ENCODE measurements around the gene FHIP1A. TPM values are rescaled to one million over a fixed set of nuclear protein-coding genes. Genes with fewer than 3 reads are reported as not detected.

Gene FHIP1A
- total and polyA plus RNA-seq, 2 of the 8 experiments (the other 6 are each of a cell fraction or from before 2014, with no cell fraction given), result 17.9 to 75.2 TPM

GRCh38 chr4:151415978-151416377, 7.0 kb downstream of the FHIP1A start:
- Histone ChIP-seq H3K4me1 (replicated peaks in 1 of 4; ENCODE audit: control insufficient read depth in 3 of 4, insufficient read depth in 4 of 4, low read length in 3 of 4) (peaks cover 0 to 3% (median 1%) of the 10 kb centered on the region in 4 experiments; a peak in 3 of 7 replicates), H3K23me2 (ENCODE audit: low read depth, low read length) (no peaks in the 10 kb centered on the region), H2AK5ac (ENCODE audit: low read depth, low read length) (no peak overlapping the region), H3K14ac (ENCODE audit: insufficient read length) (no peak overlapping the region), H3K23ac (ENCODE audit: insufficient read length) (no peak overlapping the region), H3K27ac (ENCODE audit: low read depth, low read length) (no peak overlapping the region), H3K56ac (replicated peaks; ENCODE audit: insufficient read length, low read depth, low read length) (no peak overlapping the region), H3K9ac (replicated peaks in 1 of 4; ENCODE audit: extremely low read depth in 1 of 4, low read depth in 3 of 4, low read length in 3 of 4) (no peak overlapping the region), H2BK120ac (replicated peaks; ENCODE audit: low read depth, low read length) (no peak overlapping the region), H3K4ac (replicated peaks; ENCODE audit: insufficient read length, low read depth, low read length) (no peak overlapping the region), H2AFZ (ENCODE audit: low read length) (no peak overlapping the region), H2BK20ac (ENCODE audit: low read length) (no peak overlapping the region), H3K79me1 (ENCODE audit: low read depth, low read length) (peaks cover 6% of the 10 kb centered on the region; the same call in 1 of the 2 replicates), H4K91ac (replicated peaks; ENCODE audit: insufficient read length, low read length) (no peak overlapping the region), H3K4me3 (ENCODE audit: extremely low read depth in 1 of 4, insufficient read depth in 2 of 4, low read depth in 3 of 4, low read length in 4 of 4) (no peak overlapping the region), H2BK5ac (ENCODE audit: low read depth, low read length) (no peak overlapping the region), H3K18ac (ENCODE audit: extremely low read depth, low read length) (no peak overlapping the region), H3K9me3 (ENCODE audit: insufficient read depth in 2 of 2, low read depth in 1 of 2, low read length in 1 of 2) (no peaks in the 10 kb centered on the region), H4K8ac (ENCODE audit: extremely low read depth, insufficient read depth, low read length) (no peak overlapping the region), H3K79me2 (ENCODE audit: control insufficient read depth in 1 of 2, insufficient read depth in 2 of 2, low read length in 2 of 2) (peaks cover 0 to 89% of the 10 kb centered on the region in 2 experiments; a peak in 3 of 4 replicates), H2BK15ac (ENCODE audit: low read length) (no peak overlapping the region), H4K5ac (ENCODE audit: insufficient read length, low read depth, low read length) (no peak overlapping the region), H2BK12ac (ENCODE audit: low read depth, low read length) (no peak overlapping the region), H4K20me1 (replicated peaks in 1 of 2; ENCODE audit: control insufficient read depth in 1 of 2, insufficient read depth in 2 of 2, low read length in 2 of 2) (peaks cover 0 to 1% of the 10 kb centered on the region in 2 experiments), H3K4me2 (ENCODE audit: insufficient read depth in 1 of 2, low read depth in 2 of 2, low read length in 2 of 2) (no peak overlapping the region), H3K36me3 (ENCODE audit: control insufficient read depth in 2 of 4, insufficient read depth in 4 of 4, low read length in 3 of 4) (no peaks in the 10 kb centered on the region), H3K27me3 (replicated peaks in 1 of 4; ENCODE audit: control insufficient read depth in 3 of 4, extremely low read depth in 1 of 4, insufficient read depth in 3 of 4, low read length in 3 of 4) (no peaks in the 10 kb centered on the region)
- no peak for DNase-seq (ENCODE audit: low read depth in 1 of 2, low spot score in 2 of 2)
- POLR2A ChIA-PET (ENCODE audit: partially characterized antibody), result interaction anchor here (0.6 to 1.0 kb wide), 3 partner anchors 9 to 224 kb away, joined by 3 to 4 read pairs (median 4); no protein-coding TSS in a partner anchor
- CTCF ChIA-PET (ENCODE audit: partially characterized antibody), result interaction anchor here (1.1 kb wide), 1 partner anchor 188 kb away, joined by 3 read pairs; no protein-coding TSS in a partner anchor
- TF ChIP-seq USF2 (IDR thresholded peaks at IDR 0.05; ENCODE audit: low read length) (no peak), JUN (IDR thresholded peaks at IDR 0.05; ENCODE audit: low read depth, low read length) (no peak), HDAC6 (IDR thresholded peaks at IDR 0.05; ENCODE audit: low read depth, low read length) (no peak), YY1 (IDR thresholded peaks at IDR 0.05; ENCODE audit: low read depth, low read length) (no peak), RBBP5 (IDR thresholded peaks at IDR 0.05; ENCODE audit: borderline replicate concordance, low read depth, low read length) (no peak), TAF7 (optimal IDR thresholded peaks at IDR 0.05; ENCODE audit: borderline replicate concordance, low read depth, low read length) (no peak), SAP30 (IDR thresholded peaks at IDR 0.05; ENCODE audit: insufficient read depth, insufficient replicate concordance, low read length) (no peak), KDM1A (IDR thresholded peaks at IDR 0.05; ENCODE audit: borderline replicate concordance, low read length) (no peak), BACH1 (IDR thresholded peaks at IDR 0.05; ENCODE audit: low read length) (no peak), RNF2 (IDR thresholded peaks at IDR 0.05; ENCODE audit: borderline replicate concordance, low read depth, low read length, missing control alignments, poor library complexity, severe bottlenecking) (no peak), TEAD4 (IDR thresholded peaks at IDR 0.05; ENCODE audit: low read depth, low read length) (no peak), MAFK (IDR thresholded peaks at IDR 0.05; ENCODE audit: low read depth, low read length) (no peak), CTBP2 (IDR thresholded peaks at IDR 0.05; ENCODE audit: borderline replicate concordance, insufficient read depth, insufficient read length, low read length) (no peak), SP1 (IDR thresholded peaks at IDR 0.05; ENCODE audit: low read depth, low read length) (no peak)
- no peak for FAIRE-seq

Measured in H1 (cell line).